HG02678 (cell line): ENCODE results near the gene ACP3.
"Not testable (repeated sequence)": the region's sequence is repeated elsewhere in the genome, so short reads cannot be mapped to it uniquely, and the experiment has no call there.

ENCODE experiments used
- ATAC-seq: cut with Tn5 transposase; IDR thresholded peaks from one replicate; pipeline ENCODE4 v1.9.1; 2021; ENCODE audit warnings: mild to moderate bottlenecking, moderate library complexity; ENCODE audit not compliant: unreplicated experiment

ACP3 gene

GRCh38 chr3:132354916-132355702 lies 37.9 kb downstream of the ACP3 start:
- ATAC-seq, result no peak

- no peak for ATAC-seq
These were observed 39.4 kb downstream of the ACP3 start for GRCh38 chr3:132356568-132356967.

- no peak for ATAC-seq
These were observed 43.5 kb downstream of the ACP3 start for GRCh38 chr3:132360717-132361116.

DNA sequence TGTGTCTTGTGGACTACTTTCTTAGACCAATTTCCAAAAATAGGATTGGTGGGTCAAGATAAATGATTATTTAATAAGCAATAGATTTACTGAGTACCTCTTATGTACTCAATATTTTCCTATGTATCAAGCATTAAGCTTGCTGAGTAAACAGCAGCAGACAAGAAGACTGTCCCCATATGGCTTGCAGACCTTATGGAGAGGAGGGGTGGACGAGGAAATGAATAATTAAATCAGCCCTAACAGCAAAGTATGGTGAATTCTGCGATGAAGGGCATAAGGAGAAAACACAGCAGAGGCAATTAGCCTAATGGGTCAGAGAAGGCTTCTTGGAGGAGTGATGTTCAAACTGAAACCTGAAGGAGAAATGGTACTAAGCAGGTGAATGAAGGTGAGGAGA lies 45.1 kb downstream of the ACP3 start:
- no peak for ATAC-seq

DNA sequence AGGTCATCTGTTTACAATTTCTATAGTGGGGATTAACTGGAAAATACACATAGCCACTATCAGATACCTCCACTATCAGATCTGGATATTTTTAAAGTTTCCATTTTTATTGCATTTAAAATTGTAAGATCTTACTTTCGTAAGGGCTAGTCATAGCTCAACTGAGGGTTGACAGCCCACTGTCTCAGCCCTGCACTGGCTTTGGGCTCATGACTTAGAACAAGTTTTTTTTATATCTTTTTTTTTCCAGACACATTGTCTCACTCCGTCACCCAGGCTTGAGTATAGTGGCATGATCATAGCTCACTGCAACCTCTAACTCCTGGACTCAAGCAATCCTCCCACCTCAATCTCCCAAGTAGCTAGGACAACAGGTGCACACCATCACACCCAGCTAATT lies 51.3 kb downstream of the ACP3 start:
- no peak for ATAC-seq

DNA sequence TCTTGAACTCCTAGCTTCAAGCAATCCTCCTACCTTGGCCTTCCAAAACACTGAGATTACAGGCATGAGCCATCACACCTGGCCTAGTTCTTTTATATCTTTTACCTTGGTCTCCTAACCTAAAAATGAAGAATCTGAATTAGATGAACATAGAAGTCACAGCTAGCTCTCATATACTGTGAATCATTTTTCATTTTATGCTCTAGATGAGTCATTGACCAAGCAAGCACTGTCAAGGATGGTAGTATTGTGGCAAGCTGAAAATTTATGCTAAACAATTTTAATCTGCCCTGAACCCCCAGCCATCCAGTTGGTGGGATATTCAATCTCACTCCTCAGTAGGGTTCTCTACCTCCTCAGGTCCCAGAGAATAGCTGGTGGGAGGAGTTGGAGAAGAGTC lies 51.8 kb downstream of the ACP3 start:
- no peak for ATAC-seq

- ATAC-seq, result not testable (repeated sequence)
These were observed 59.7 kb downstream of the ACP3 start for GRCh38 chr3:132376945-132377354.

- no peak for ATAC-seq
These were observed 61.0 kb downstream of the ACP3 start for GRCh38 chr3:132378048-132378762.

GRCh38 chr3:132378846-132379245 lies 61.6 kb downstream of the ACP3 start:
- no peak for ATAC-seq

- ATAC-seq, result no peak
These were observed 63.7 kb downstream of the ACP3 start for GRCh38 chr3:132380920-132381319.

DNA sequence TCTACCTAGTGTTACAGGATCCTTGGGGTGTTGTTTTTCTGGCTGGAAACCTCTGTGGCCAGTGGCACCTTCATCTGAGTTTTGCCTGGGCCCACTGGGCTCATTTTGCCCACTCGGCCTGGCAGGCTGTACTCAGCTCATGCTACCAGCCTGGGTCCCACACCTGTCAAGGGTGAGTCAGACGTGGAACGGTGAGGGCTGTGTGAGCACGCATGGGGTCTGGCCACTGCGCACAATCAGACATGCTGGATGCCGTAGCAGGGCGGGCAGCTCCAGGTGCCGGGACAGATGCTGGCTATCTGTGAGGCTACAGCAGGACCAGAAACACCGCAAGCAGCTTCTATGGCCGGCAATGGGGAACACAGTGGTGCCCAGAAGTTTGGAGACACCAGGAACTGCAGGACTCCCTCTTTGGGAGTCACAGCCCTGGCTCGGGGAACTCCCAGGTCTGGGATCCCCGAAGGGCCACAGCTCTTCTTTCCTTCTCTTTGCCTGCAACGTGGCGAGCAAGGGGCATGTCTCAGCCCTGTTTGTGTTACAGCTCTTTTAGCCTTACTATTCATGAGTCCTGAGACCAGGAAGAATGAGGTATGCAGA lies 64.2 kb downstream of the ACP3 start:
- ATAC-seq, result no peak

GRCh38 chr3:132382267-132382666 lies 65.1 kb downstream of the ACP3 start:
- no peak for ATAC-seq

DNA sequence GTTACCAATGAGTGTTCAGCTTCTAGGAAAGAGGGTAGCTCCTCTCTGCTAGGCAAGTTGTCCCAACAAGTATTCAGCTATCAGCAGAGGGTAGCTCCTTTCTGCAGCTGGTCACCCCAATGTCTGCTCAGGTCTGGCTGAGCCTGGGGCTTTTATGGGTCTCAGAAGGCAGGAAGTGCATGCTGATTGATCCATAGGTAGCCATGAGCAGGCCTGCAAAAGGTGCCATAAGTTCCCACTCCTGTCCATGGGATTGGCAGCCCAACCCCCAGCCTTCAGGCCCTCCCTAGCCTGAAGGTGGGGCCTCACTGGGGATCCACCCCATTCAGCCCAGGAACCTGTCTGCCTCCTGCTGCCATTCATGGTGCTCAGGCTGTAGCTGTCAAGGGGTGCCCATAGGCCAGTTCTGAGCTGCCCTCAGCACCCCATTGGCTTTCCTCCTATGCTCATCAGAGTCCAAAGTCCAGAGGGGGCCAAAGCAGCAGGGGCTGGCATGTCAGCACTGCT lies 65.5 kb downstream of the ACP3 start:
- ATAC-seq, result no peak

DNA sequence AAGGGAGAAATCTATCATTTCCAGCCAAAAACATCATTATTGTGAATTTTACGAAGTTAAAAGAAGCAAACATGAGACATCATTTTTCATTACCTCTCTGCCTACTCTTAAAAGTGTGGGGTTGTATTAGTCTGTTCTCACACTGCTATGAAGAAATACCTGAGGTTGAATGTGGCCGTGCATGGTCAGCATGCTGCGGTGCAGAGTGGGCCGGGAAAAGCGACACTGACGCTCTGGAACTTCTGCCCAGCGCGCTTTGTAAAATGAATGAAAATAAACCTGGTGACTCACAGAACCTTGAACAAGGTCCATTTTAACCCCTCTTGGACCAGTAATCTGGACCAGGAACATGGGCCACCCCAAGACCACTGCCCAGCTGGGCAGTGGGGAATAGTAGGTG lies 69.1 kb downstream of the ACP3 start:
- ATAC-seq, result no peak

DNA sequence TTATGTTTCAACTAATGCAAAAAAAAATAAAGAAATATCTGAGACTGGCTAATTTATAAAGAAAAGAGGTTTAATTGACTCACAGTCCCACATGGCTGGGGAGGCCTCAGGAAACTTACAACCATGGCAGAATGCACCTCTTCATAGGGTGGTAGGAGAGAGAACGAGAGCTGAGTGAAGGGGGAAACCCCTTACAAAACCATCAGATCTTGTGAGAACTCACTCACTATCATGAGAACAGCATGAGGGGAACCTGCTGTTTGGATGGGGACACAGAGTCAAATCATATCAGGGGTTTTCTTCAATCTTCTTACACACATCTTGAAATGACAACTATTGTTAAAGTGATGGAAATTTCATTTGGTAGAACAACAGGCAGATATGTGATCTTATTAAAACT lies 75.5 kb downstream of the ACP3 start:
- not testable (repeated sequence) for ATAC-seq

DNA sequence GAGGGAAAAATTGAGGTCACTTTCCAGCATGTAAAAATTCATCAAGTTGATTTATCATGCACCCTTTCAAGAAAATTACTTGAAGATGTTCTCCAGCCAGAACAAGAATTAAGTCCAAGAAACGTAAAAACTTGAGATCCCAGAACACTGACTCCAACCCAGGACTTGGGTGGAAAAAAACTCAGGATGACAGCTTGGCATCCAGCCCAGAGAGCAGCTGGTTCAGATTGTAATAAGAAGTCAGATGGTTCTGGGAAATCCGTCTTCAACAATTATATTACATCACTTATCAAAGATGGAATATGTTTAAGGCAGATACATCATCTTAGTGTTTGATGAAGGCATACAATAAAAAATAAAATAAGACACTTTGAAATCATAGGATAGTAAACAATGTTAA lies 77.1 kb downstream of the ACP3 start:
- no peak for ATAC-seq

DNA sequence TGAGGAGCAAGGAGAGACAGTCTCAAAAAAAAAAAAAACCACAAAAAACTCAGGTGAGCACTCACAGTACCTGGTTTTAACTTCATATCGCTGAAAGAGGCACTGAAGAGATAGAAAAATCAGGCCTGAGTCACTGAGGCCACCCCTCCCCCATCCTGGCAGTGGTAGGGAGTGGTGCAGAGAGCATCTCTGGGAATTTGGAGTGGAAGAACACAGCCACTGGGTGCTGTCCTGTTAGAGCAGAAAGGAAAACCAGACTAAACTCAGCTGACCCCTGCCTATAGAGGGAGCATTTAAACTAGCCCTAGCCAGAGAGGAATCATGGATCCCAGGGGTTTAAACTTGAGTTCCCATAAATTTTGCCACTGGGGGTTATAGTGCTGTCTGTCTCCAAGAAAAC lies 77.9 kb downstream of the ACP3 start:
- ATAC-seq, result no peak

GRCh38 chr3:132396255-132396654 lies 79.0 kb downstream of the ACP3 start:
- no peak for ATAC-seq

DNA sequence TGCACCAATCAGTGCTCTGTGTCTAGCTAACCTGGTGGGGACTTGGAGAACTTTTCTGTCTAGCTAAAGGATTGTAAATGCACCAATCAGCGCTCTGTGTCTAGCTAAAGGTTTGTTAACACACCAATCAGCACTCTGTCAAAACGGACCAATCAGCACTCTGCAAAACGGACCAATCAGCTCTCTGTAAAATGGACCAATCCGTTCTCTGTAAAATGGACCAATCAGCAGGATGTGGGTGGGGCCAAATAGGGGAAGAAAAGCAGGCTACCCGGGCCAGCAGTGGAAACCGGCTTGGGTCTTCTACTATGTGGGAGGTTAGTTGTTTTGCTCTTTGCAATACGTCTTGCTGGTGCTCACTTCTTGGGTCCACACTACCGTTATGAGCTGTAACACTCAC lies 79.6 kb downstream of the ACP3 start:
- not testable (repeated sequence) for ATAC-seq

DNA sequence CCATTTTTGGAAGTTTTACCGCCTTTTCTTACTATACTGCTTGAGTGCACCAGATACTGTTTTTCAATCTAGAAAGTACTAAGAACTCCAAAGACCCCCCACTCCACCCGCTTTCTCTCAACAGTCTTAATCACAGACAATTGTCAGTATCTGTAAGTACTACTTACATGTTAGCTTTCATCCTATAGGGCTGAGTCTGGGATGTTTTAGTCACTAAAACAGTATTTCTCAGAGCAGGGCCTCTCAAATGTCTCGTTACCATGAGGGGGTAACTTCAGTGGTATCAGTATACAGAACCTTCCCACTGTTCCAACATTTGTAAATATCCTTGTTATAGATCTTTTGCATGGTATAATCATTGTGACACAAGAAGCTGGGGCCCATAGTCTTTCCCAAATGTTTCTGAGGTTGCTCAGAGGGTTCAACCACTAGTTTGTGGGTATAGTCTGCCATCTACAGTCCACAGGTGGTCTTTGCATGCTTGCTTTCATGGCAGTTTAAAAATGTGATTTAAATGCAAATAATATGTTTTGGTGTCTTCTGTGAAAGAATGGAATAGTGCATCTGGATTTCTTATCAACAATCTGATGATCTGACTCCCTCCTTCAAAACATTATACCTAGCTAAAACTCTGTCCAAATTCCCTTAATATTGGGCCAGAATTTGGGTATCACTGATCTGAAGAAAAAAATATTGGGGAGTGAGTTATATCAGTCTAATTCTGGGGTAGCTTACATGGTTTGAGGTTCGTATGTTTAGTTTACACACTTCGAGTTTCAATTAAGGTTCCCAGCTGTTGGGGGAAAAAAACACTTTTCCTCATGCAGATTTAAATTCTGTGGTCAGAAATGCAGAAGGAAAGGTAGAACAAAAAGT lies 82.1 kb downstream of the ACP3 start:
- no peak for ATAC-seq

DNA sequence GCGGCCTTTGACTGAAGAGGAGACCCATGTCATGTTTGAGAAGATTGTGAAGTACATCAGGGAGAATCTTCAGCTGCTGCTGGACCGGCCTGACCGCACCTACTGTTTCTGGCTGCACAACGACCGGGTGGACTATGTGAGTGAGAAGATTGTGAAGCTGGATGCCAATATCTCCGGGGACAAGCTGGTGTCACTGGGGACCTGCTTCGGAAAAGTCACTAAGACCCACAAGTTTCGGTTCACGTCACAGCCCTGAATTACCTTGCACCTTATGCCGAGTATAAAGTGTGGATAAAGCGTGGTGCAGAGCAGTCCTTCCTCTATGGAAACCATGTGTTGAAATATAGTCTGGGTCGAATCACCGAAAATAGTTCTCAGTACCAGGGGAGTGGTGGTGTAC lies 84.0 kb downstream of the ACP3 start:
- no peak for ATAC-seq
